RWPE2 (cell line): ENCODE measurements around the gene EYA2.

Source experiments
- ATAC-seq: fragments of 200-7000 bp; cut with Tn5 transposase; 3 replicates; pipeline ENCODE4 v1.9.1; 2021; ENCODE audit warnings: low read depth
- DNase-seq: peaks from one replicate; pipeline ENCODE4 v3.0.0-alpha.2; 2020; ENCODE audit warnings: low spot score
- H3K27ac ChIP-seq: fragments of 450-650 bp; 2 replicates; pipeline ENCODE4 v1.5.1; 2017; ENCODE audit warnings: mild to moderate bottlenecking; ENCODE audit not compliant: poor library complexity, severe bottlenecking
- H3K27me3 ChIP-seq: fragments of 250-450 bp; sonication (Bioruptor Pico); 2 replicates; pipeline ENCODE4 v1.5.1; 2021; ENCODE audit warnings: mild to moderate bottlenecking, moderate library complexity; ENCODE audit not compliant: insufficient read depth, poor library complexity, severe bottlenecking
- H3K36me3 ChIP-seq: fragments of 250-450 bp; sonication (Bioruptor Pico); 2 replicates; pipeline ENCODE4 v1.5.1; 2020; ENCODE audit warnings: low read depth, mild to moderate bottlenecking, moderate library complexity
- H3K4me1 ChIP-seq: fragments of 250-450 bp; sonication (Bioruptor Pico); 2 replicates; pipeline ENCODE4 v1.5.1; 2021; ENCODE audit warnings: mild to moderate bottlenecking, moderate library complexity; ENCODE audit not compliant: insufficient read depth, poor library complexity, severe bottlenecking
- H3K4me3 ChIP-seq: fragments of 250-450 bp; sonication (Bioruptor Pico); 2 replicates; pipeline ENCODE4 v1.5.1; 2021; ENCODE audit warnings: mild to moderate bottlenecking, moderate library complexity; ENCODE audit not compliant: severe bottlenecking
- H3K9me3 ChIP-seq: fragments of 250-450 bp; sonication (Bioruptor Pico); 2 replicates; pipeline ENCODE4 v1.5.1; 2021; ENCODE audit warnings: mild to moderate bottlenecking, moderate library complexity; ENCODE audit not compliant: severe bottlenecking
- TF ChIP-seq, protein P1 (sequence below): fragments of 450-650 bp; IDR thresholded peaks from one replicate; pipeline ENCODE4 v1.5.1; 2017; ENCODE audit warnings: mild to moderate bottlenecking, moderate library complexity; ENCODE audit not compliant: poor library complexity, severe bottlenecking

EYA2 gene

GRCh38 chr20:47143657-47144056, 249.0 kb downstream of the EYA2 start:
- TF ChIP-seq, protein P1, sequence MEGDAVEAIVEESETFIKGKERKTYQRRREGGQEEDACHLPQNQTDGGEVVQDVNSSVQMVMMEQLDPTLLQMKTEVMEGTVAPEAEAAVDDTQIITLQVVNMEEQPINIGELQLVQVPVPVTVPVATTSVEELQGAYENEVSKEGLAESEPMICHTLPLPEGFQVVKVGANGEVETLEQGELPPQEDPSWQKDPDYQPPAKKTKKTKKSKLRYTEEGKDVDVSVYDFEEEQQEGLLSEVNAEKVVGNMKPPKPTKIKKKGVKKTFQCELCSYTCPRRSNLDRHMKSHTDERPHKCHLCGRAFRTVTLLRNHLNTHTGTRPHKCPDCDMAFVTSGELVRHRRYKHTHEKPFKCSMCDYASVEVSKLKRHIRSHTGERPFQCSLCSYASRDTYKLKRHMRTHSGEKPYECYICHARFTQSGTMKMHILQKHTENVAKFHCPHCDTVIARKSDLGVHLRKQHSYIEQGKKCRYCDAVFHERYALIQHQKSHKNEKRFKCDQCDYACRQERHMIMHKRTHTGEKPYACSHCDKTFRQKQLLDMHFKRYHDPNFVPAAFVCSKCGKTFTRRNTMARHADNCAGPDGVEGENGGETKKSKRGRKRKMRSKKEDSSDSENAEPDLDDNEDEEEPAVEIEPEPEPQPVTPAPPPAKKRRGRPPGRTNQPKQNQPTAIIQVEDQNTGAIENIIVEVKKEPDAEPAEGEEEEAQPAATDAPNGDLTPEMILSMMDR, result no peak
- peaks cover 6% of the 10 kb centered on the region for H3K9me3 ChIP-seq
- peak overlapping the region; percentile 63 for H3K27ac ChIP-seq
- H3K4me3 ChIP-seq, result no peak overlapping the region
- H3K4me1 ChIP-seq, result peaks cover 40% of the 10 kb centered on the region
- ATAC-seq, result no peak
- H3K36me3 ChIP-seq, result no peaks in the 10 kb centered on the region
- DNase-seq, result no peak
- H3K27me3 ChIP-seq, result no peaks in the 10 kb centered on the region

GRCh38 chr20:47144463-47144862, 249.8 kb downstream of the EYA2 start:
- peaks cover 34% of the 10 kb centered on the region for H3K4me1 ChIP-seq
- H3K36me3 ChIP-seq, result no peaks in the 10 kb centered on the region
- no peaks in the 10 kb centered on the region for H3K27me3 ChIP-seq
- DNase-seq (no peak), ATAC-seq (no peak)
- TF ChIP-seq, protein P1, result no peak
- peaks cover 6% of the 10 kb centered on the region for H3K9me3 ChIP-seq
- no peak overlapping the region for H3K4me3 ChIP-seq
- no peak overlapping the region for H3K27ac ChIP-seq

- ATAC-seq (peak; percentile 62), DNase-seq (no peak)
- Histone ChIP-seq H3K27ac (peak overlapping the region; percentile 15), H3K4me3 (no peak overlapping the region), H3K9me3 (no peaks in the 10 kb centered on the region), H3K27me3 (no peaks in the 10 kb centered on the region), H3K4me1 (peaks cover 12% of the 10 kb centered on the region), H3K36me3 (no peaks in the 10 kb centered on the region)
- TF ChIP-seq, protein P1, result no peak
Measured at GRCh38 chr20:47146686-47147085, 252.0 kb downstream of the EYA2 start.

DNA sequence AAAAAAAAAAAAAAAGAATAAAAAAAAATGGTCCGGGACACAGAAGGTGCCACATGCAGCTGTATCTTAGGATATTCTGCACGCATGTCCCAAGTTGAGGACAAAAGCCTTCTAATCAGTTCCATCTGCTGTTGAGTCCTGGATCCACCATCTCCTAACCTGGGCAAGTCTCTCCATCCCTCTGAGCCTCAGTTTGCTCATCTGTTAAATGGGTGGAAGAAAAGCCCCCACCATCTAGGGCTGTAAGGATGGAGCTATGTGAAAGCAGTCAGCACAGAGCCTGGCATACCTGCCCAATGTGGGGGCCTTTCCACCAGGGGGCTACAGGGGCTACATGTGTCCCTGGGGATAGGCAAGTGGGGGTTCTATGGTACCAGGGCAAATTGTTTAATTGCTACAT, 253.4 kb downstream of the EYA2 start:
- DNase-seq (no peak), ATAC-seq (no peak)
- TF ChIP-seq, protein P1, result no peak
- Histone ChIP-seq H3K4me1 (peaks cover 5% of the 10 kb centered on the region), H3K36me3 (no peaks in the 10 kb centered on the region), H3K27me3 (no peaks in the 10 kb centered on the region), H3K9me3 (no peaks in the 10 kb centered on the region), H3K4me3 (no peak overlapping the region), H3K27ac (no peak overlapping the region)

- H3K4me1 ChIP-seq, result peaks cover 5% of the 10 kb centered on the region
- H3K27ac ChIP-seq, result no peak overlapping the region
- no peak for ATAC-seq
- TF ChIP-seq, protein P1, result no peak
- H3K4me3 ChIP-seq, result no peak overlapping the region
- H3K27me3 ChIP-seq, result no peaks in the 10 kb centered on the region
- DNase-seq, result no peak
- no peaks in the 10 kb centered on the region for H3K9me3 ChIP-seq
- no peaks in the 10 kb centered on the region for H3K36me3 ChIP-seq
Measured at GRCh38 chr20:47149939-47150338, 255.3 kb downstream of the EYA2 start.
